Astrocyte (in vitro differentiated cells and primary cell): ENCODE results near the gene SHISAL1. TPM values are rescaled to one million over a fixed set of nuclear protein-coding genes. Genes with fewer than 3 reads are reported as not detected.

Experiments used
- DNase-seq: peaks from one replicate; pipeline ENCODE4 v3.0.0-alpha.2; 2010; ENCODE audit warnings: low read depth
- FAIRE-seq: peaks from 2 replicates; lab custom pipeline; 2011; peaks lifted over from hg19 to GRCh38; lab: Jason Lieb, UNC
- H2AFZ ChIP-seq: 2 replicates; pipeline ENCODE4 v1.6.0; 2012; ENCODE audit warnings: low read depth, low read length, inconsistent platforms
- H3K27ac ChIP-seq: 2 replicates; pipeline ENCODE4 v1.5.1; 2011; ENCODE audit warnings: low read depth, low read length, inconsistent platforms
- H3K27me3 ChIP-seq: 2 replicates; pipeline ENCODE4 v1.6.0; 2011; ENCODE audit warnings: low read length, inconsistent platforms; ENCODE audit not compliant: insufficient read depth
- H3K36me3 ChIP-seq: 2 replicates; pipeline ENCODE4 v1.5.1; 2011; ENCODE audit warnings: low read length, inconsistent platforms; ENCODE audit not compliant: insufficient read depth
- H3K4me1 ChIP-seq: 2 replicates; pipeline ENCODE4 v1.5.1; 2011; ENCODE audit warnings: low read length, inconsistent platforms; ENCODE audit not compliant: insufficient read depth
- H3K4me2 ChIP-seq: 2 replicates; pipeline ENCODE4 v1.6.0; 2012; ENCODE audit warnings: low read length, inconsistent platforms
- H3K4me3 ChIP-seq: 2 replicates; pipeline ENCODE4 v1.5.1; 2011; ENCODE audit warnings: low read depth, mild to moderate bottlenecking, low read length, inconsistent platforms; ENCODE audit not compliant: insufficient read depth
- H3K79me2 ChIP-seq: 2 replicates; pipeline ENCODE4 v1.6.0; 2012; ENCODE audit warnings: mild to moderate bottlenecking, low read length, inconsistent platforms; ENCODE audit not compliant: insufficient read depth
- H3K9ac ChIP-seq: 2 replicates; pipeline ENCODE4 v1.6.0; 2012; ENCODE audit warnings: mild to moderate bottlenecking, low read length, inconsistent platforms
- H3K9me3 ChIP-seq: 2 replicates; pipeline ENCODE4 v1.5.1; 2012; ENCODE audit warnings: low read depth, mild to moderate bottlenecking, low read length, inconsistent platforms; ENCODE audit not compliant: insufficient read depth
- H4K20me1 ChIP-seq: 2 replicates; pipeline ENCODE4 v1.6.0; 2012; ENCODE audit warnings: low read length, inconsistent platforms; ENCODE audit not compliant: insufficient read depth
- H3K27ac Mint-ChIP-seq: one replicate; pipeline ENCODE4 v1.8.0; 2021; ENCODE audit warnings: mild to moderate bottlenecking, mixed read lengths; ENCODE audit not compliant: unreplicated experiment
- H3K27me3 Mint-ChIP-seq: one replicate; pipeline ENCODE4 v1.8.0; 2021; ENCODE audit warnings: low read depth, mixed read lengths; ENCODE audit not compliant: unreplicated experiment
- H3K36me3 Mint-ChIP-seq: one replicate; pipeline ENCODE4 v1.8.0; 2021; ENCODE audit warnings: low read depth, mixed read lengths; ENCODE audit not compliant: unreplicated experiment
- H3K4me1 Mint-ChIP-seq: one replicate; pipeline ENCODE4 v1.8.0; 2021; ENCODE audit warnings: low read depth, mixed read lengths; ENCODE audit not compliant: unreplicated experiment
- H3K4me3 Mint-ChIP-seq: one replicate; pipeline ENCODE4 v1.8.0; 2021; ENCODE audit warnings: mild to moderate bottlenecking, moderate library complexity, mixed read lengths; ENCODE audit not compliant: unreplicated experiment
- H3K9me3 Mint-ChIP-seq: one replicate; pipeline ENCODE4 v1.8.0; 2021; ENCODE audit warnings: mild to moderate bottlenecking, mixed read lengths; ENCODE audit not compliant: unreplicated experiment
- CTCF ChIP-seq: IDR thresholded peaks from 2 replicates; pipeline ENCODE4 v1.5.1; 2011; ENCODE audit warnings: low read depth, mild to moderate bottlenecking, inconsistent platforms, low read length, moderate library complexity; ENCODE audit not compliant: insufficient read depth
- EZH2 ChIP-seq: IDR thresholded peaks from 2 replicates; pipeline ENCODE4 v1.6.1; 2012; ENCODE audit warnings: mild to moderate bottlenecking, low read length, inconsistent platforms; ENCODE audit not compliant: insufficient read depth
- total RNA-seq: library from RNA; stranded (reverse); gene quantifications from 2 replicates; pipeline ENCODE4 v1.2.1, GENCODE V29; 2021

The SHISAL1 gene
- total RNA-seq, 1 donor from 2014 or later, result 0.36 TPM

- H3K4me3 ChIP-seq, result no peak overlapping the region
- Mint-ChIP-seq H3K36me3 (no peaks in the 10 kb centered on the region), H3K4me3 (no peak overlapping the region), H3K27ac (no peak overlapping the region), H3K4me1 (no peaks in the 10 kb centered on the region), H3K27me3 (peaks cover 48% of the 10 kb centered on the region), H3K9me3 (no peaks in the 10 kb centered on the region)
- H3K36me3 ChIP-seq, result no peaks in the 10 kb centered on the region
- H3K4me2 ChIP-seq, result peak overlapping the region; percentile 42
- no peak overlapping the region for H2AFZ ChIP-seq
- FAIRE-seq (no peak), DNase-seq (no peak)
- no peak overlapping the region for H3K27ac ChIP-seq
- H4K20me1 ChIP-seq, result no peaks in the 10 kb centered on the region
- TF ChIP-seq CTCF (peak; percentile 20), EZH2 (no peak)
- no peaks in the 10 kb centered on the region for H3K9me3 ChIP-seq
- H3K27me3 ChIP-seq, result peaks cover 6% of the 10 kb centered on the region
- no peak overlapping the region for H3K9ac ChIP-seq
- peaks cover 32% of the 10 kb centered on the region for H3K4me1 ChIP-seq
- H3K79me2 ChIP-seq, result no peaks in the 10 kb centered on the region
Observed at GRCh38 chr22:44357296-44357965, 44.7 kb upstream of the SHISAL1 start.

- FAIRE-seq (no peak), DNase-seq (no peak)
- Mint-ChIP-seq H3K36me3 (no peaks in the 10 kb centered on the region), H3K27me3 (peaks cover 43% of the 10 kb centered on the region), H3K27ac (no peak overlapping the region), H3K4me1 (peaks cover 10% of the 10 kb centered on the region), H3K9me3 (no peaks in the 10 kb centered on the region), H3K4me3 (no peak overlapping the region)
- Histone ChIP-seq H3K36me3 (no peaks in the 10 kb centered on the region), H3K4me2 (no peak overlapping the region), H4K20me1 (no peaks in the 10 kb centered on the region), H3K9me3 (no peaks in the 10 kb centered on the region), H3K27me3 (peaks cover 6% of the 10 kb centered on the region), H3K4me1 (peaks cover 33% of the 10 kb centered on the region), H3K4me3 (no peak overlapping the region), H2AFZ (no peak overlapping the region), H3K79me2 (no peaks in the 10 kb centered on the region), H3K9ac (no peak overlapping the region), H3K27ac (no peak overlapping the region)
- TF ChIP-seq EZH2 (no peak), CTCF (no peak)
Observed at GRCh38 chr22:44355716-44356070, 42.9 kb upstream of the SHISAL1 start.

GRCh38 chr22:44354288-44354687 lies 41.5 kb upstream of the SHISAL1 start:
- Histone ChIP-seq H3K9me3 (no peaks in the 10 kb centered on the region), H3K27me3 (peaks cover 15% of the 10 kb centered on the region), H2AFZ (no peak overlapping the region), H3K4me3 (no peak overlapping the region), H3K9ac (no peak overlapping the region), H3K4me1 (peaks cover 26% of the 10 kb centered on the region), H3K79me2 (no peaks in the 10 kb centered on the region), H4K20me1 (no peaks in the 10 kb centered on the region), H3K36me3 (no peaks in the 10 kb centered on the region), H3K27ac (no peak overlapping the region), H3K4me2 (no peak overlapping the region)
- no peaks in the 10 kb centered on the region for H3K9me3 Mint-ChIP-seq
- DNase-seq (no peak), FAIRE-seq (no peak)
- H3K4me3 Mint-ChIP-seq, result no peak overlapping the region
- H3K36me3 Mint-ChIP-seq, result no peaks in the 10 kb centered on the region
- TF ChIP-seq EZH2 (no peak), CTCF (no peak)
- H3K27me3 Mint-ChIP-seq, result peaks cover 49% of the 10 kb centered on the region
- no peak overlapping the region for H3K27ac Mint-ChIP-seq
- peaks cover 10% of the 10 kb centered on the region for H3K4me1 Mint-ChIP-seq
